Osteocyte (in vitro differentiated cells): ENCODE data around the gene RALGPS1. TPM values are rescaled to one million over a fixed set of nuclear protein-coding genes. Genes with fewer than 3 reads are reported as not detected.

Experiments used
- DNase-seq: peaks from one replicate; pipeline ENCODE4 v3.0.0; 2021; ENCODE audit warnings: mixed read lengths; ENCODE audit not compliant: unreplicated experiment; ENCODE audit errors: extremely low spot score
- H3K27ac Mint-ChIP-seq: one replicate; pipeline ENCODE4 v1.8.0; 2021; ENCODE audit warnings: mild to moderate bottlenecking, mixed read lengths; ENCODE audit not compliant: unreplicated experiment
- H3K27me3 Mint-ChIP-seq: one replicate; pipeline ENCODE4 v1.8.0; 2021; ENCODE audit warnings: mixed read lengths; ENCODE audit not compliant: unreplicated experiment
- H3K36me3 Mint-ChIP-seq: one replicate; pipeline ENCODE4 v1.8.0; 2021; ENCODE audit warnings: mixed read lengths; ENCODE audit not compliant: unreplicated experiment
- H3K4me1 Mint-ChIP-seq: one replicate; pipeline ENCODE4 v1.8.0; 2021; ENCODE audit warnings: mixed read lengths; ENCODE audit not compliant: unreplicated experiment
- H3K4me3 Mint-ChIP-seq: one replicate; pipeline ENCODE4 v1.8.0; 2021; ENCODE audit warnings: mild to moderate bottlenecking, moderate library complexity, mixed read lengths; ENCODE audit not compliant: unreplicated experiment
- H3K9me3 Mint-ChIP-seq: one replicate; pipeline ENCODE4 v1.8.0; 2021; ENCODE audit warnings: mixed read lengths; ENCODE audit not compliant: unreplicated experiment
- total RNA-seq: library from RNA; stranded (reverse); gene quantifications from 2 replicates; pipeline ENCODE4 v1.2.1, GENCODE V29; 2021
- TF ChIP-seq, protein P1 (sequence below): fragments of 200-600 bp; sonication (generic); IDR thresholded peaks from 2 replicates; pipeline ENCODE4 v1.5.0; 2021; ENCODE audit warnings: antibody characterized with exemption, mild to moderate bottlenecking, moderate library complexity

RALGPS1 gene
- total RNA-seq, 1 donor from 2014 or later: 9.9 TPM

DNA sequence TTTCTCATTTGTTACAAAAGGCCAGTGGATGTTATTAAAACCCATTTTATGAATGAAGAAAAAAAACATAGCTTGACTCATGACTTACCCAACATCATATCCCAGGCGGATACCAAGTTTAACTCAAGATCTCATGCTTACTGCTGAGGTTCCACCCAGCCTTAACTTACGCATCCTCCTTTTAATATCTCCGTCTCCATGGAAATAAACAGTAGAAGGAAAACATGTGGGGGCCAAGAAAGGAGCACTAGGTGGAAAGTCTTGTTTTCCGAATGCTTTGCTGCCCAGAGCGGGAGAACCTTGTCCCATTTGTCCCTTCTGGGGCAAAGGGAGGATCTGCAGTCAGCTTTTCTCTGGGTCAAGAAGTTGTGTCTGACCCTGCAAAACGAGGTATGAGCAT is 163.8 kb downstream of the RALGPS1 start:
- Mint-ChIP-seq H3K27me3 (no peaks in the 10 kb centered on the region), H3K9me3 (peaks cover 5% of the 10 kb centered on the region), H3K27ac (no peak overlapping the region), H3K4me3 (no peak overlapping the region), H3K36me3 (no peaks in the 10 kb centered on the region), H3K4me1 (no peaks in the 10 kb centered on the region)
- peak; percentile 11 for DNase-seq
- TF ChIP-seq, protein P1, sequence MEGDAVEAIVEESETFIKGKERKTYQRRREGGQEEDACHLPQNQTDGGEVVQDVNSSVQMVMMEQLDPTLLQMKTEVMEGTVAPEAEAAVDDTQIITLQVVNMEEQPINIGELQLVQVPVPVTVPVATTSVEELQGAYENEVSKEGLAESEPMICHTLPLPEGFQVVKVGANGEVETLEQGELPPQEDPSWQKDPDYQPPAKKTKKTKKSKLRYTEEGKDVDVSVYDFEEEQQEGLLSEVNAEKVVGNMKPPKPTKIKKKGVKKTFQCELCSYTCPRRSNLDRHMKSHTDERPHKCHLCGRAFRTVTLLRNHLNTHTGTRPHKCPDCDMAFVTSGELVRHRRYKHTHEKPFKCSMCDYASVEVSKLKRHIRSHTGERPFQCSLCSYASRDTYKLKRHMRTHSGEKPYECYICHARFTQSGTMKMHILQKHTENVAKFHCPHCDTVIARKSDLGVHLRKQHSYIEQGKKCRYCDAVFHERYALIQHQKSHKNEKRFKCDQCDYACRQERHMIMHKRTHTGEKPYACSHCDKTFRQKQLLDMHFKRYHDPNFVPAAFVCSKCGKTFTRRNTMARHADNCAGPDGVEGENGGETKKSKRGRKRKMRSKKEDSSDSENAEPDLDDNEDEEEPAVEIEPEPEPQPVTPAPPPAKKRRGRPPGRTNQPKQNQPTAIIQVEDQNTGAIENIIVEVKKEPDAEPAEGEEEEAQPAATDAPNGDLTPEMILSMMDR: no peak

DNA sequence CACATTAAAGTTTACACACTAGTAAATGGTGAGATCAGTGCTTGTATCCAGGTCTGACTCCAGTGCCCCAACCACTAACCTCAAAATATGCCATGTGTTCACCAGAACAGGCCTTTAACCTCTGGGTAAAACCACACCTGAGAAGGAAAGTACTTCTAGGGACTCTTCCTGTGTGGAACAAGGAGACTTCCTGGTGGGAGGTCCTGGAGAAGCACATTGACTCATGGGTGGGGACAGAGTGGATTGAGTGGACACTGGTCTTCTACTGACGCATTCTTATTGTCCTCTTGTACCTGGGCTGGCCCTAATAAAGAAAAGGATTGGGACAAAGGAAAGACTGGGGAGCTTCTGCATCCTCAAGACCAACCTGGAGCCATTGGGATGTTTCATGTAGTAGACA is 164.4 kb downstream of the RALGPS1 start:
- no peaks in the 10 kb centered on the region for H3K36me3 Mint-ChIP-seq
- no peaks in the 10 kb centered on the region for H3K27me3 Mint-ChIP-seq
- no peak overlapping the region for H3K4me3 Mint-ChIP-seq
- H3K4me1 Mint-ChIP-seq: no peaks in the 10 kb centered on the region
- TF ChIP-seq, protein P1: no peak
- no peak overlapping the region for H3K27ac Mint-ChIP-seq
- peak; percentile 17 for DNase-seq
- H3K9me3 Mint-ChIP-seq: peaks cover 5% of the 10 kb centered on the region

DNA sequence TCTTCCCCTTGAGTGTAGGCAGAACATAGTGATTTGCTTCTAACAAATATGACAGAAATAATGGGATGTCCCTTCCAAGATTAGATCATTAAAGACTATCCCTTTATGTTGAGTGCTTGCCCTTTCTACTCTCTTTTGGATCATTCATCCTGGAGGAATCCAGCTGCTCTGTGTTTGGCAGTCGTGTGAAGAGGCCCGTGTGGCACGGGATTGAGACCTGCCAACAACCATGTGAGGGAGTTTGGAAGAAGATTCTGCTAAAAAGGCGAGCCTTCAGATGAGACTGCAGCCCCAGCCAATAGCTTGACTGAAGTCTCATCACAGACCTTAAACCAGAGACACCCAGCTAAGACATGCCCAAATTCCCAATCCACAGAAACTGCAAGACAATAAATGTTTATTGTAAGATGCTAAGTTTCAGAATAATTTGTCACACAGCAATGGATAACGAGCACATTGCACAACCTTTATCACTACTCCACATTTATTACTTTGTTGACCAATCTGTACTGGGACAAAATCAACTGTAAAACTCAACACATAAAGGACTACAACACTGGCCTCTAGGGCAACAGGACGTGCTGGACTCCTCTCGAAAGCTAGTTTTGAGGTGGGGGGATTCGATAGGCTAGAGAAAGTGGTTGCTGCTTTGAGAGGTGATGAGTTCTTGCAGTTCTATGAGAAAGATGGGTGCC is 165.0 kb downstream of the RALGPS1 start:
- TF ChIP-seq, protein P1: no peak
- Mint-ChIP-seq H3K27me3 (no peaks in the 10 kb centered on the region), H3K4me3 (no peak overlapping the region), H3K36me3 (no peaks in the 10 kb centered on the region), H3K27ac (no peak overlapping the region), H3K9me3 (peaks cover 5% of the 10 kb centered on the region), H3K4me1 (no peaks in the 10 kb centered on the region)
- DNase-seq: peak; percentile 36

DNA sequence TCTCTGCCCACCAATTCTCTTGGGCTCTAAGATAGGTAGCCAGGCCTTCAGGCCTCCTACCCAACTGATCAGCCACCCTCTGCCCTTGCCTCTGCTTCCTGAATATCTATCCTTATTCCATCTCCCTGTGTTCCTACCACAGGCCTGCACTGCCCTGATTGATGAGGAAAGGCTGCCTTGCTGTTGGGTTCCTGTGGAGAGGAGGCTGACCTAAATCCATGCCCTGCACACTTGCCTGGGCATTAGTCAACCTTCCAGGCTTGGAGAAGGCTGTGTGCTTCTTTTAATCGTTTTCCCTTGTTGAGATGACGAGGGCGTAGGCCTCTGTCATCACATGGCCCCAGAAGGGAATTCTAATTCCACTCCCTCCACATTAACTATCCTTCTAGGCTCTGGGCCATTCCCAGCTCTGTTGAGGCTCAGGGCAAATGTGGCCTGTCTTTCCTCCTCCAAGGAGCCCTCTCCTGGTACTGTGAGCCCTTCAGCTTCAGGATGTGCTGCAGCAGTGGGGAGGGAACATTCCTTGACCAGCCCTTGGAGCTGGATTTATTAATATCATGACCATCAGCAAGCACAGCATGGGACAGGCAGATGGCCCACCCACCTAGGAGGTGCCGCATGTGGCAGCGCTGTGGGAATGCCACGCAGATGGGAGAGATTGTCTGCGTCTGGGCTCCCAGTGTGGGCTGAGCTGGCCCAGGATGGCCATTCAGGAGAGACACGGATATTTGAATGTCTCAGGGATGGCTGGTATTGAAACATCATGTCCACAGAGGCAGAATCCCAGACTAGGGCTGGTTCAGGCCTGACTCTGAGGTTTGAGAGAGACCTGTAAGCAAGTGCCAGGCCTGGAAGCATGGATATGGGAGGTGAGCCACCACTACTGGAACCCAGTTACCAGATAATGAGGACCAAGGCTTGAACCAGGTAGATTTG is 166.9 kb downstream of the RALGPS1 start:
- Mint-ChIP-seq H3K36me3 (no peaks in the 10 kb centered on the region), H3K9me3 (peaks cover 5% of the 10 kb centered on the region), H3K4me3 (no peak overlapping the region), H3K27ac (no peak overlapping the region), H3K27me3 (no peaks in the 10 kb centered on the region), H3K4me1 (no peaks in the 10 kb centered on the region)
- peak; percentile 73 for DNase-seq
- TF ChIP-seq, protein P1: no peak
